HUES64 (cell line): ENCODE measurements around the gene AFG3L2.

ENCODE experiments used
- H3K27ac ChIP-seq: 2 replicates; pipeline ENCODE4 v1.7.0; 2013; ENCODE audit warnings: low read depth, low read length, inconsistent platforms
- H3K27me3 ChIP-seq: 2 replicates; pipeline ENCODE4 v1.6.1; 2013; ENCODE audit warnings: mild to moderate bottlenecking, low read length; ENCODE audit not compliant: insufficient read depth
- H3K36me3 ChIP-seq: 2 replicates; pipeline ENCODE4 v1.6.1; 2013; ENCODE audit warnings: mild to moderate bottlenecking, low read length; ENCODE audit not compliant: insufficient read depth
- H3K4me1 ChIP-seq: 2 replicates; pipeline ENCODE4 v1.6.1; 2013; ENCODE audit warnings: mild to moderate bottlenecking, low read length, moderate library complexity; ENCODE audit not compliant: insufficient read depth
- H3K4me3 ChIP-seq: 2 replicates; pipeline ENCODE4 v1.5.1; 2013; ENCODE audit warnings: mild to moderate bottlenecking, low read length, moderate library complexity
- H3K9ac ChIP-seq: 2 replicates; pipeline ENCODE4 v1.6.1; 2013; ENCODE audit warnings: mild to moderate bottlenecking, low read depth, low read length
- H3K9me3 ChIP-seq: 2 replicates; pipeline ENCODE4 v1.6.1; 2013; ENCODE audit warnings: low read depth, low read length; ENCODE audit not compliant: insufficient read depth
- WGBS: fragments of 150-250, 120-280 bp; methylation state at CpG from one replicate; pipeline ENCODE4 v1.1.7; 2013; ENCODE audit warnings: missing lambda C conversion rate; 5-methylcytosine and 5-hydroxymethylcytosine counted together

The AFG3L2 gene

GRCh38 chr18:12308386-12309100 is 68.5 kb downstream of the AFG3L2 start:
- peaks cover 49% of the 10 kb centered on the region for H3K27me3 ChIP-seq
- peak overlapping the region; percentile 80 for H3K27ac ChIP-seq
- peaks cover 9% of the 10 kb centered on the region; the same call in 1 of the 2 replicates for H3K9me3 ChIP-seq
- peak overlapping the region; percentile 91 for H3K9ac ChIP-seq
- WGBS, result under 1% methylated on average over 81 of the region's 81 CpGs
- H3K36me3 ChIP-seq, result peaks cover 37% of the 10 kb centered on the region
- H3K4me1 ChIP-seq, result peaks cover 20% of the 10 kb centered on the region
- H3K4me3 ChIP-seq, result peak overlapping the region; percentile 97

- Histone ChIP-seq H3K9me3 (peaks cover 9% of the 10 kb centered on the region; the same call in 1 of the 2 replicates), H3K4me1 (peaks cover 15% of the 10 kb centered on the region; the same call in 1 of the 2 replicates), H3K4me3 (peak within 1 kb of the TSS; percentile 97), H3K36me3 (peaks cover 30% of the 10 kb centered on the region), H3K27me3 (peaks cover 49% of the 10 kb centered on the region), H3K27ac (peak within 1 kb of the TSS; percentile 80), H3K9ac (peak within 1 kb of the TSS; percentile 91)
- WGBS, result under 1% methylated on average over 88 of the region's 88 CpGs
Measured at GRCh38 chr18:12307701-12308385, 69.2 kb downstream of the AFG3L2 start, which contains the start of gene TUBB6. TSS of gene TUBB6 (plus strand) at chr18:12308241. CDS start at chr18:12308293, 52 bp downstream.

GRCh38 chr18:12306752-12307700 is 70.0 kb downstream of the AFG3L2 start:
- Histone ChIP-seq H3K4me1 (peaks cover 15% of the 10 kb centered on the region; the same call in 1 of the 2 replicates), H3K27me3 (peaks cover 49% of the 10 kb centered on the region), H3K9me3 (peaks cover 6% of the 10 kb centered on the region; the same call in 1 of the 2 replicates), H3K27ac (peak overlapping the region; percentile 52; the same call in 1 of the 2 replicates), H3K36me3 (peaks cover 23% of the 10 kb centered on the region), H3K9ac (peak overlapping the region; percentile 23), H3K4me3 (peak overlapping the region; percentile 97)
- 10% methylated on average over 39 of the region's 39 CpGs for WGBS

GRCh38 chr18:12305930-12306629 is 70.9 kb downstream of the AFG3L2 start:
- Histone ChIP-seq H3K4me3 (peak overlapping the region; percentile 97), H3K9me3 (no peaks in the 10 kb centered on the region; the same call in 1 of the 2 replicates), H3K36me3 (peaks cover 15% of the 10 kb centered on the region), H3K4me1 (peaks cover 15% of the 10 kb centered on the region; the same call in 1 of the 2 replicates), H3K27me3 (peaks cover 49% of the 10 kb centered on the region), H3K27ac (no peak overlapping the region), H3K9ac (no peak overlapping the region)
- WGBS, result 39% methylated on average over 25 of the region's 25 CpGs

GRCh38 chr18:12305211-12305610 is 71.8 kb downstream of the AFG3L2 start:
- Histone ChIP-seq H3K4me1 (peaks cover 15% of the 10 kb centered on the region; the same call in 1 of the 2 replicates), H3K9ac (no peak overlapping the region), H3K36me3 (peaks cover 7% of the 10 kb centered on the region; the same call in 1 of the 2 replicates), H3K27ac (no peak overlapping the region), H3K27me3 (peaks cover 49% of the 10 kb centered on the region), H3K9me3 (no peaks in the 10 kb centered on the region), H3K4me3 (no peak overlapping the region)
- WGBS, result 86% methylated on average over 11 of the region's 12 CpGs

GRCh38 chr18:12304351-12305210 is 72.4 kb downstream of the AFG3L2 start:
- Histone ChIP-seq H3K27me3 (peaks cover 49% of the 10 kb centered on the region), H3K4me3 (no peak overlapping the region), H3K27ac (no peak overlapping the region), H3K9ac (no peak overlapping the region), H3K9me3 (no peaks in the 10 kb centered on the region), H3K36me3 (peaks cover 3% of the 10 kb centered on the region; the same call in 1 of the 2 replicates), H3K4me1 (peaks cover 12% of the 10 kb centered on the region; the same call in 1 of the 2 replicates)
- WGBS, result 85% methylated on average over 19 of the region's 19 CpGs

GRCh38 chr18:12302391-12303147 is 74.5 kb downstream of the AFG3L2 start:
- WGBS, result 94% methylated on average over 14 of the region's 14 CpGs
- peaks cover 37% of the 10 kb centered on the region for H3K27me3 ChIP-seq

GRCh38 chr18:12301263-12302005 is 75.6 kb downstream of the AFG3L2 start:
- Histone ChIP-seq H3K27me3 (peaks cover 25% of the 10 kb centered on the region), H3K9ac (no peak overlapping the region), H3K27ac (no peak overlapping the region), H3K4me3 (no peak overlapping the region), H3K4me1 (peaks cover 5% of the 10 kb centered on the region; the same call in 1 of the 2 replicates), H3K36me3 (no peaks in the 10 kb centered on the region), H3K9me3 (no peaks in the 10 kb centered on the region)
- 90% methylated on average over 13 of the region's 13 CpGs for WGBS

More at GRCh38 chr18:12302391-12303147, 74.5 kb downstream of the AFG3L2 start:
- Histone ChIP-seq H3K4me3 (no peak overlapping the region), H3K9me3 (no peaks in the 10 kb centered on the region), H3K9ac (no peak overlapping the region), H3K27ac (no peak overlapping the region), H3K4me1 (peaks cover 8% of the 10 kb centered on the region; the same call in 1 of the 2 replicates), H3K36me3 (no peaks in the 10 kb centered on the region)
